OCI-M2 (cell line): ENCODE results near the gene PTPA.
"Not testable (repeated sequence)": the region's sequence is repeated elsewhere in the genome, so short reads cannot be mapped to it uniquely, and the experiment has no call there.

ENCODE experiments used
- DNase-seq: peaks from one replicate; lab custom pipeline; 2025; ENCODE audit not compliant: unreplicated experiment; lab: John Stamatoyannopoulos, UW

Gene PTPA

GRCh38 chr9:129174724-129175514, 63.7 kb downstream of the PTPA start:
- no peak for DNase-seq

DNA sequence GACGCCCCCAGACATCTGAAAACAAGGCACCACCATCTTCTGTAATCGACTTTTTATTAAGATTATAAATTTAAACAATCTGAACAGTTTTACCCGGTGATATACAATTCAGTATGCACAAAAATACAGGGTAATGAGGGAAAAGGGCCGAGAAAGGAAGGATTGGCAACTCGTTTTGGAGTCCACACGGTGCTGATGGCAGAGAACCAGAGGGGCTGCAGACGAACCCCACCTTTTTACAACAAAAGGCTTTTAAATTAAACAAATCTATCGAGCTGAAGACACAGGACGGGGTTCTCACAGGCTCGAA, 64.3 kb downstream of the PTPA start:
- no peak for DNase-seq

DNA sequence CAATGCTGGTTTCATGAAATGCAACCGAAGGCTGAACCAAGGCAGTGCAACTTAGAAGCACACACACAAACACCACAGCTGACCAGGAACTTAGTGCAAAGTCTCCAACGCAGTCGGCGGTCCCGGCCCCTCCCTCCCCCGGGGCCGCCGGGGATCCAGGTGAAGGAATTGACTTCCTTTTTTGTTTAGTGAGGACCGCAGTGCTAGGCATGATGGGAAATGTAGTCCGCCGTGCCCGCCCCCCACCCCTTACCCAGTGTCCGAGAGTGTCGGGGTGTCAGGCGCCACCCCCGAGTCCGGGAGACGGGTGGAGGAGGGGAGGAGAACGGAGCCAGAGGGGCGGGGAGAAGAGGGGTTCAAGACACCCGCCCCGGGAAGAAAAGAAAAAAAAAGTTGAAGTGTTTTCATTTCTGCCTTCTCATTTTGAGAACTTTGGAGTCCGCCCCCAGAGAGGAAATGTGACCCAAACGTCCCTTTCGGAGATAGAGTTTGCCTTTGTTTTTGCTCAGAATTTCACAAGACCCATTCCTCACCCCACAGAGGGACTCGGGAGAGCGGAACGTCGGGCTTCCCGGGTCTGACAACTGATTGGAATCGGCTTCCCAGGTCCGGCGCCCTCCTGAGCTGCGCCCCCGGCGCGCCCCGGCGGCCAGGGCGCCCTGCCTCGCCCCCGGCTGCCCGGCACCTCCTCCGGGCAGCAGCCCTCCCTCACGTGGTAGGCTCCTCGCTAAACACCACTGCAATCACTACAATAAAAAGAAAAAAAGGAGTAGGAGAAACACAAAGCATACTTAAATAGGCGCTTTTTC, 64.8 kb downstream of the PTPA start:
- no peak for DNase-seq

- DNase-seq: no peak
These were observed 65.7 kb downstream of the PTPA start for GRCh38 chr9:129176701-129177442.

GRCh38 chr9:129177443-129177790, 66.2 kb downstream of the PTPA start:
- no peak for DNase-seq

DNA sequence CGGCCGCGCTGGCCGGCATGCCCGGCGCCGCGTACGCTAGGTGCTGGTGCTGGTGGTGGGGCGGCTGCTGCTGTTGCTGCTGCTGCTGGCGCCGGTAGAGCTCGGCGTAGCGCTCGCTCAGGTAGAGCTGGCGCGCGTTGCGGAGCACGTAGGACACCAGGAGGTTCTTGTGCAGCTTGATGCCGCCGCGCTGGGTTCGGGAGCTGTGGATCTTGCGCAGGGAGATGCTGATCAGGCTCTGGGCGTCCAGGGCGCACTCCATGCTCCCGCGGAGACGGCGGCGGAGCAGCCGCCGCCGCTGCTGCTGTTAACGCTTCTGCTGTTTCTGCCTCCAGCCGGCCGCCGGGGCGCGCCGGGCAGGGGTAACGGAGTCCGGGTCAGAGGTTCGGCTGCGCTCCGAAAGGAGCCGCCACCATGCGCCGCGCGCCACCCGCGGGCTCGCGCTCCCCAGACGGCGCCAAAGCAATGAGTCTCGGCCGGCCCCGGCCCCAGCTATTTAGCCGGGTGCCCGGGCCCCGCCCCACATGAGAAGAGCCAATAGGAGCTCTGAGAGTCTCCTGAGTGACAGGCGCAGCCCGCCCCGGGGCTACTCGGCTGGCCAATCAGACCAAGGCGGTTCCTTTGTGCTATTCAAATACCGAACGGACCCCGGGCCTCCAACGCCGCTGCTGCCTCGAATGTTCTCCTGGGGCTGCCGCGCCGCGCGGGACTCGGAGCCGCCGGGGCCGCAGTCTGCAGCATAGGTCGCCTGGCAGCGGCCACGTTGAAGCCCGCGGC, 66.8 kb downstream of the PTPA start, which contains the start of gene IER5L:
IER5L (minus strand) TSS at position 471 of the 777 bp plus-strand sequence; CDS start at position 262, 209 bp downstream.
- no peak for DNase-seq

- DNase-seq: no peak
These were observed 67.6 kb downstream of the PTPA start for GRCh38 chr9:129178568-129179382.

- no peak for DNase-seq
These were observed 70.0 kb downstream of the PTPA start for GRCh38 chr9:129181246-129181645.

DNA sequence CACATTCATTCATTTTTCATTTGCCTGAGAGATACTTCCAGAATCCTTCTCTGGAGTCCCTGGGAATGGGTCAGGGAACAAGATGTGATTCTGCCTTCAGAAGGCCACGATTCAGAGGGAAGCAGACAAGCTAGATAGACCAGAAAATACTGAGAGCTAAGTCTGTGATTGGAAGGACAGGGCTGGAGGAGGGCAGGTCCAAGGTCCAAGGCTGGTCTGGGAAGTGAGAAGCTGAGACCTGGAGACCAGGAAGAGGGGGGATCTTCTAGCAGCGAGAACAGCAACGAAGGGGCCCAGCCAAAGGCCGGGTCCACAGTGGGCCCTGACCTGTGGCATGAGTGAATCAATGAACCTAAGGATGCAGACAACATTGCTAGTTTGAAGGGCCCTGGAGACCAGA, 70.9 kb downstream of the PTPA start:
- DNase-seq: no peak

- DNase-seq: no peak
These were observed 71.6 kb downstream of the PTPA start for GRCh38 chr9:129182625-129183494.

DNA sequence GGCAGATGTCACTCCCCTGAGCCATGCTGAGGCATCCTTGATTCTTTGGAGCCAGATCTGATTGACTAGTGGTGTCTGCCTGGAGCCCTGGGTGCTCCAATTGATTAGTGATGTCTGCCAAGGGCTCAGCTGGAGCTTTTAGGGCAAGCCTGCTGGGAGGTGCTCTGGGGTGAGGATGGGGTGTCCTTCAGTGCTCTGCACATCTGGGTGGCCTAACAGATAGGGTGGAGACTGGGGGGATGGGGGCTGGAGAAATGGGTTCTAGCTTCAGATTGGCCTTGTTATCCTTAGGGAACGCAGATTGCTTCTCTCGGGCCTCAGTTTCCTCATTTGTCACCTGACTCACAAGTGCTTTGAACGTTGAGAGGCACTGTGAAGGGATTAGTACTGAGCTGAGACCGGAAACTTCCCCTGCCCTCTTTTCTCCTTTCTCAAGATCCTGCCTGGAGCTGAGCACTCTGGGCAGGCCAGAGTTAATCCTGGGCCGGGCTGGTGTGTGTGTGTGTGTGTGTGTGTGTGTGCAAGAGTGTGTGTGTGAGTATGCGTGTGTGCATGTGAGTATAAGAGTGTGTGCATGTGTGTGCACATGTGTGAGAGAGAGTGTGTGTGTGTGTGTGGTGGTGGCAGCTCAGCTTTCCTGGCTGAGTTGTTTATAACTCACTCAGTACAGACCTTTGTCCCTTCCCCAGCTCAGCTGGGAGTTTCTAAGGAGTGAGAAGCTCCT, 72.4 kb downstream of the PTPA start:
- no peak for DNase-seq

GRCh38 chr9:129184219-129184524, 73.0 kb downstream of the PTPA start:
- no peak for DNase-seq

DNA sequence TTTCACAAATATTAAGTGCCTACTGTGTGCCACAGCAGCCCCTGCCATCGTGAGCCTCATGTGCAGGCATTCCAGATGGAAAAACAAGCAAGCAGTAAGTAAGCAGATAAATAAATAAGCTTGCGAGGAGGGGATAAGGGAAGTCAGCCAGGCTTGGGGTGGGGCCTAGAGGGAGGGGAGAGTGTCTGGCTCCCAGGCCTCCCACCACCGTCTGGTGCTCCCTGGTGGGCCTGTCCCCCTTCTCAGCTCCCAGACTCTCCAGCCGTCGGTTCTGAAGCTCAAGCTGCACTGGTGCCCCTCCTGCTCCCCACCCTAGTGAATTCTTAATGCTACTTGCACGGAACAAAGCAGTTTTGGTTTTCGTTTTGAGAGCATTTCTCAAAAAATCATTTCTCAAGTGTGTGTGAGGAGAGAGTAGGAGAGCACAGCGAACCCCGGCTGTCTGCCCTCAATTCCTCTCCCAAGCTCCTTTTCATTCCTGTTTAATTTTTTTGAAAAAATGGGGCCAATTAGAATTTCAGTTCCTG, 73.4 kb downstream of the PTPA start:
- no peak for DNase-seq

- no peak for DNase-seq
These were observed 74.2 kb downstream of the PTPA start for GRCh38 chr9:129185402-129185801.

- DNase-seq: no peak
These were observed 74.8 kb downstream of the PTPA start for GRCh38 chr9:129185991-129186390.

DNA sequence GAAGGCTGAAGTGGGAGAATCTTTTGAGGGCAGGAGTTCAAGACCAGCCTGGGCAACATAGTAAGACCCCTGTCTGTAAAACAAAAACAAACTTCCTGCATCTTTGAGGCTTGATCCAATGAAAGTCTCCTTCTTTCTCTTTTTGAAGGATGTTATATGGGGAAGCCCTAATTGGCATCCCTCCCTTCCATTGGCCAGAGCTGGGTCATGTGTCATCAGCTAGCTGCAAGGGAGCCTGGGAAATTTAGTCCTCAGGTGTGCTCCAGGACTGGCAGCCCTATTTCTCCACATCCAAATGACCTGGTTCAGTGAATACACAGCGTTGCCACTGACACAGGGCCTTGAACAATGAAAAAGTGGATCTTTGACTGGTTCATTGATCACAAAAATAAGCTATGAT, 75.8 kb downstream of the PTPA start:
- no peak for DNase-seq

GRCh38 chr9:129189971-129190370, 78.8 kb downstream of the PTPA start:
- DNase-seq: not testable (repeated sequence)

DNA sequence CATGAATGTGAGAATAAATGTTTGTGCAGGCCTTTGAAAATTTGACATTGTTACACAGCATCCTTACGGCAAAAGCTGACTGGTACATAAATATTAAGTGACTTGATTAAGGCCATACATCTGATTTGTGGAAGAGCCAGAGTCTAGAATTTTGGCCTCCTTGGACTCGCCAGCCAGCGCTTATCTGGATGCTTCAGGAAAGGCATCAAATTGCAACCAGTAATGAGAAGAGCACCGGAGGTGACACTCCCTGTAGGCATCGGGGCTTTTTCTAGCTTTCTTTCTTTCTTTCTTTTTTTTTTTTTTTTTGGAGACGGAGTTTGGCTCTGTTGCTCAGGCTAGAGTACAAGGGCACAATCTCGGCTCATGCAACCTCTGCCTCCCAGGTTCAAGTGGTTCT, 80.0 kb downstream of the PTPA start:
- no peak for DNase-seq

DNA sequence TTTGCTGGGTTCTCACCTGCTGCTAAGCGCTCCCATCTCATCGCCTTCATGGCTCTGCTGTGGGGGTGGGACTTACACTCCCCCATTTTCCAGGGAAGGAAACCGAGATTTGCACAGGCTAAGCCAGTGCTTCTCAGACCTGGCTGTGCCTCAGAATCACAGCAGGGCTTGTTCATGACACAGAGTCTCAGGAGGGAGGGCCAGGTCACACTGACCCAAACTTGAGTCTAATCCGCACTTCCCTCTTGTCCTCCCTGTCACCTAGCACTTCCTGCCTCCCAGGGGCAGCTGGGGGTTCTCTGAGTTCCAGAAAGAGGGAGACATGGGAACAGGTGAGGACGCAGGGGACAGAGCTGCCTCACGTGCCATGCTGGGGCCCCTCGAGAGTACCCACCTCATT, 82.4 kb downstream of the PTPA start:
- DNase-seq: no peak
